Right renal cortex interstitium (tissue), 3 donors: ENCODE data around the gene CELF2. TPM values are rescaled to one million over a fixed set of nuclear protein-coding genes. Genes with fewer than 3 reads are reported as not detected.
"Not testable (repeated sequence)": the region's sequence is repeated elsewhere in the genome, so short reads cannot be mapped to it uniquely, and the experiment has no call there.

Experiments used
- DNase-seq, 3 donors: peaks; one replicate each; pipeline ENCODE4 v3.0.0-alpha.2; 2013; ENCODE audit warnings: low read depth in 3 of 3, low spot score in 2 of 3
- polyA plus RNA-seq, 3 donors: library from polyadenylated mRNA; unstranded; fragments of 120-200 nt; gene quantifications; one replicate each; pipeline ENCODE4 v1.2.1, GENCODE V29; 2013; ENCODE audit not compliant: insufficient read length in 3 of 3

The CELF2 gene
- polyA plus RNA-seq, 3 donors, result 9.6 to 11.8 (median 10.8) TPM

GRCh38 chr10:11335167-11335652 is 317.5 kb downstream of the CELF2 start:
- no peak for DNase-seq

GRCh38 chr10:11335881-11336430 is 318.3 kb downstream of the CELF2 start:
- DNase-seq, result no peak

- DNase-seq, result no peak
These were observed 319.1 kb downstream of the CELF2 start for GRCh38 chr10:11336722-11337162.

GRCh38 chr10:11337516-11337915 is 319.8 kb downstream of the CELF2 start:
- no peak for DNase-seq

GRCh38 chr10:11338160-11338844 is 320.6 kb downstream of the CELF2 start:
- DNase-seq, result no peak

- no peak for DNase-seq
These were observed 321.3 kb downstream of the CELF2 start for GRCh38 chr10:11339013-11339412.

- no peak for DNase-seq
These were observed 322.0 kb downstream of the CELF2 start for GRCh38 chr10:11339660-11340059.

GRCh38 chr10:11341283-11341960 is 323.8 kb downstream of the CELF2 start:
- DNase-seq, result no peak

GRCh38 chr10:11344081-11344480 is 326.4 kb downstream of the CELF2 start:
- no peak for DNase-seq

- no peak for DNase-seq
These were observed 326.9 kb downstream of the CELF2 start for GRCh38 chr10:11344550-11344949.

GRCh38 chr10:11345224-11346054 is 327.8 kb downstream of the CELF2 start:
- DNase-seq, result no peak

GRCh38 chr10:11347580-11347979 is 329.9 kb downstream of the CELF2 start:
- not testable (repeated sequence) for DNase-seq

- no peak for DNase-seq
These were observed 334.1 kb downstream of the CELF2 start for GRCh38 chr10:11351801-11352200.

- no peak for DNase-seq
These were observed 335.6 kb downstream of the CELF2 start for GRCh38 chr10:11353006-11353896.

GRCh38 chr10:11354823-11355222 is 337.2 kb downstream of the CELF2 start:
- no peak for DNase-seq

- DNase-seq, result no peak
These were observed 337.9 kb downstream of the CELF2 start for GRCh38 chr10:11355592-11355991.

GRCh38 chr10:11357439-11357838 is 339.8 kb downstream of the CELF2 start:
- DNase-seq, result no peak

GRCh38 chr10:11358011-11358410 is 340.3 kb downstream of the CELF2 start:
- no peak for DNase-seq

GRCh38 chr10:11358923-11359575 is 341.4 kb downstream of the CELF2 start:
- DNase-seq, result no peak
